Mesenchymal stem cell (in vitro differentiated cells and primary cell): Measurements from ENCODE around the gene CADPS.

Source experiments
- DNase-seq: peaks from one replicate; pipeline ENCODE4 v3.0.0-alpha.2; 2013
- H2AFZ ChIP-seq: one replicate; pipeline ENCODE4 v1.6.1; 2013; ENCODE audit warnings: low read depth, mild to moderate bottlenecking, control low read depth, inconsistent platforms, low read length, moderate library complexity
- H2AK5ac ChIP-seq: 2 replicates; pipeline ENCODE4 v1.6.1; 2013; ENCODE audit warnings: low read length, moderate library complexity, mild to moderate bottlenecking, inconsistent platforms; ENCODE audit not compliant: severe bottlenecking
- H2BK120ac ChIP-seq: one replicate; pipeline ENCODE4 v1.6.1; 2013; ENCODE audit warnings: low read depth, mild to moderate bottlenecking, inconsistent platforms, low read length, moderate library complexity
- H2BK12ac ChIP-seq, 2 experiments: one replicate each; pipeline ENCODE4 v1.6.1; 2013; ENCODE audit warnings: inconsistent platforms in 2 of 2, low read length in 2 of 2, mild to moderate bottlenecking in 2 of 2, moderate library complexity in 2 of 2, control low read depth in 1 of 2
- H2BK15ac ChIP-seq: one replicate; pipeline ENCODE4 v1.6.1; 2013; ENCODE audit warnings: mild to moderate bottlenecking, low read depth, inconsistent platforms; ENCODE audit not compliant: poor library complexity, severe bottlenecking
- H2BK5ac ChIP-seq: 2 replicates; pipeline ENCODE4 v1.6.1; 2013; ENCODE audit warnings: low read depth, mild to moderate bottlenecking, low read length, control low read depth, inconsistent platforms; ENCODE audit not compliant: poor library complexity, severe bottlenecking
- H3K14ac ChIP-seq, 2 experiments: one replicate each; pipeline ENCODE4 v1.6.1; 2013; ENCODE audit warnings: inconsistent platforms in 2 of 2, low read length in 2 of 2, control low read depth in 1 of 2, mild to moderate bottlenecking in 1 of 2, moderate library complexity in 1 of 2
- H3K18ac ChIP-seq, 2 experiments: one replicate each; pipeline ENCODE4 v1.6.1; 2013; ENCODE audit warnings: inconsistent platforms in 2 of 2, low read length in 2 of 2, control low read depth in 1 of 2, low read depth in 1 of 2, mild to moderate bottlenecking in 1 of 2
- H3K23ac ChIP-seq, 2 experiments: one replicate each; pipeline ENCODE4 v1.6.1; 2013; ENCODE audit warnings: inconsistent platforms in 2 of 2, low read length in 2 of 2, mild to moderate bottlenecking in 2 of 2, moderate library complexity in 2 of 2, control low read depth in 1 of 2
- H3K27ac ChIP-seq: 2 replicates; pipeline ENCODE4 v1.5.1; 2013; ENCODE audit warnings: mild to moderate bottlenecking, moderate library complexity, low read length, control low read depth, inconsistent platforms; ENCODE audit not compliant: poor library complexity, severe bottlenecking
- H3K27me3 ChIP-seq, 2 experiments: 2 replicates each; pipeline versions ENCODE4 v1.6.1 to v1.7.0; 2013; ENCODE audit warnings: low read length in 2 of 2, mild to moderate bottlenecking in 2 of 2, moderate library complexity in 2 of 2, control low read depth in 1 of 2, inconsistent platforms in 1 of 2; ENCODE audit not compliant: control insufficient read depth in 1 of 2, insufficient read depth in 1 of 2
- H3K36me3 ChIP-seq, 2 experiments: 2 replicates each; pipeline versions ENCODE4 v1.6.1 to v1.7.0; 2013; ENCODE audit warnings: low read length in 2 of 2, control low read depth in 1 of 2, inconsistent platforms in 1 of 2, low read depth in 1 of 2, mild to moderate bottlenecking in 1 of 2; ENCODE audit not compliant: insufficient read depth in 2 of 2, control insufficient read depth in 1 of 2
- H3K4ac ChIP-seq, 2 experiments: one replicate each; pipeline ENCODE4 v1.6.1; 2013; ENCODE audit warnings: inconsistent platforms in 2 of 2, low read length in 2 of 2, mild to moderate bottlenecking in 2 of 2, moderate library complexity in 2 of 2, control low read depth in 1 of 2, low read depth in 1 of 2
- H3K4me1 ChIP-seq: 2 replicates; pipeline ENCODE4 v1.6.1; 2013; ENCODE audit warnings: low read depth, low read length, control low read depth; ENCODE audit not compliant: control insufficient read depth, insufficient read depth
- H3K4me2 ChIP-seq: 2 replicates; pipeline ENCODE4 v1.6.1; 2013; ENCODE audit warnings: low read length, mild to moderate bottlenecking, inconsistent platforms; ENCODE audit not compliant: poor library complexity, severe bottlenecking
- H3K4me3 ChIP-seq, 2 experiments: 2 replicates each; pipeline versions ENCODE4 v1.5.1 to v1.7.0; 2013; ENCODE audit warnings: low read length in 2 of 2, mild to moderate bottlenecking in 2 of 2, control low read depth in 1 of 2, low read depth in 1 of 2; ENCODE audit not compliant: insufficient read depth in 1 of 2
- H3K79me1 ChIP-seq: replicated peaks from 2 replicates; pipeline ENCODE4 v1.6.1; 2013; ENCODE audit warnings: mild to moderate bottlenecking, control low read depth, low read length, inconsistent platforms; ENCODE audit not compliant: poor library complexity, severe bottlenecking
- H3K9ac ChIP-seq: 2 replicates; pipeline ENCODE4 v1.7.0; 2013; ENCODE audit warnings: mild to moderate bottlenecking, low read length, moderate library complexity
- H3K9me3 ChIP-seq: 2 replicates; pipeline ENCODE4 v1.7.0; 2013; ENCODE audit warnings: mild to moderate bottlenecking, low read length; ENCODE audit not compliant: control insufficient read depth
- H4K8ac ChIP-seq: one replicate; pipeline ENCODE4 v1.6.1; 2013; ENCODE audit warnings: inconsistent platforms, mild to moderate bottlenecking, low read length, moderate library complexity
- H4K91ac ChIP-seq: one replicate; pipeline ENCODE4 v1.6.1; 2013; ENCODE audit warnings: mild to moderate bottlenecking, low read length, inconsistent platforms
- WGBS: methylation state at CpG from one replicate; pipeline ENCODE4 v1.1.7; 2013; ENCODE audit warnings: mixed read lengths; 5-methylcytosine and 5-hydroxymethylcytosine counted together

Gene CADPS

DNA sequence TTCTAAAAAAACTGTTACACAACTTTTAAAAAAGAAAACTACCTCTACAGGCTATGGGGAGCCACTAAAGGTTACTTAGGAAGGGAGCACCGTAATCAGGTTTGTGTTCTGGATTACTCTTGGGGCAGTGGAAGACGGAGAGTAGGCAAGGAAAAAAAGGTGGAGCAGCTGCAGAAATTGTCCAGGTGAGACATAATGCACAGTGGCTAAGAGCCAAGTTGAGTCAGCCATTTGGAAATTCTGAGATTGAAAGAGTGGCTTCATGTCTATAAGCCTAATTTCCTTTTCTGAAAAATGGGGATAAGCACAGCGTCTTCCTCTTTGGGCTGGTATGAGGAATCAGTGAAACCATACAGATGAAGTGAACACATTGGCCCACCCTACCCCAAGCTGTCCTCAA is 195.2 kb downstream of the CADPS start:
- H2AFZ ChIP-seq, result no peak overlapping the region
- H3K4ac ChIP-seq, result no peak overlapping the region
- no peak overlapping the region for H2BK5ac ChIP-seq
- no peak overlapping the region for H3K27ac ChIP-seq
- no peak overlapping the region for H3K9ac ChIP-seq
- no peak overlapping the region for H2BK120ac ChIP-seq
- no peaks in the 10 kb centered on the region for H3K4me1 ChIP-seq
- 69% methylated on average over 3 of the region's 3 CpGs for WGBS
- H3K14ac ChIP-seq, result no peak overlapping the region
- no peak overlapping the region for H4K91ac ChIP-seq
- no peaks in the 10 kb centered on the region for H3K36me3 ChIP-seq
- no peak for DNase-seq
- H3K4me3 ChIP-seq, result no peak overlapping the region
- peaks cover 14 to 21% of the 10 kb centered on the region in 2 experiments for H3K27me3 ChIP-seq
- H3K79me1 ChIP-seq, result no peaks in the 10 kb centered on the region
- no peaks in the 10 kb centered on the region for H3K9me3 ChIP-seq
- H2BK12ac ChIP-seq, result no peak overlapping the region
- H3K4me2 ChIP-seq, result no peak overlapping the region
- no peak overlapping the region for H3K23ac ChIP-seq
- no peak overlapping the region for H2BK15ac ChIP-seq
- H4K8ac ChIP-seq, result no peak overlapping the region
- H2AK5ac ChIP-seq, result no peak overlapping the region
- H3K18ac ChIP-seq, result no peak overlapping the region

DNA sequence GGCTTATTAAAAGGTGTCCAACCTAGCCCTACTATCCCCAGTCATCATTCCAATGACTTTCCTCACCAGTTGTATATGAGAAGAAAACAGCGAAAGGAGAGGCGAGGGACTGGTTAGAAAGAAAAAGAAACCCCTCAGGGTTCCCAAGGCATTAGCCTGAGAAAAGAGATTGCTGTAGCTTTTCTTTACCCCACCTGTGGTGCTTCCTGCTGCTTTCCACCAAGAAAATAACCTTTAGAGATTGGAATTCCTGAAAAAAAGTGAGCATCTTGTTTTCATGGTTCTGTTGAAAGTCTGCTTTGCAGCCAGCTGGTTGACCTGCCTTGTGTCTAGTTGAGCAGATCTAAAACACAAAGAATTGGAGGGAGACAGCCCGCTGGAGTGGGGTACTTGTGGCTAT is 196.4 kb downstream of the CADPS start:
- WGBS, result 78% methylated on average over 1 of the region's 3 CpGs
- Histone ChIP-seq H3K36me3 (no peaks in the 10 kb centered on the region), H3K4me1 (no peaks in the 10 kb centered on the region), H2AK5ac (no peak overlapping the region), H2BK12ac (no peak overlapping the region), H2BK120ac (no peak overlapping the region), H3K18ac (no peak overlapping the region), H4K91ac (no peak overlapping the region), H2BK15ac (no peak overlapping the region), H3K14ac (no peak overlapping the region), H3K4ac (no peak overlapping the region), H2BK5ac (peak overlapping the region; percentile 2), H3K23ac (no peak overlapping the region), H4K8ac (no peak overlapping the region), H3K27me3 (peaks cover 14 to 21% of the 10 kb centered on the region in 2 experiments), H3K9ac (no peak overlapping the region), H3K4me3 (no peak overlapping the region), H3K27ac (no peak overlapping the region), H2AFZ (no peak overlapping the region), H3K9me3 (no peaks in the 10 kb centered on the region), H3K79me1 (no peaks in the 10 kb centered on the region), H3K4me2 (no peak overlapping the region)
- DNase-seq, result no peak

DNA sequence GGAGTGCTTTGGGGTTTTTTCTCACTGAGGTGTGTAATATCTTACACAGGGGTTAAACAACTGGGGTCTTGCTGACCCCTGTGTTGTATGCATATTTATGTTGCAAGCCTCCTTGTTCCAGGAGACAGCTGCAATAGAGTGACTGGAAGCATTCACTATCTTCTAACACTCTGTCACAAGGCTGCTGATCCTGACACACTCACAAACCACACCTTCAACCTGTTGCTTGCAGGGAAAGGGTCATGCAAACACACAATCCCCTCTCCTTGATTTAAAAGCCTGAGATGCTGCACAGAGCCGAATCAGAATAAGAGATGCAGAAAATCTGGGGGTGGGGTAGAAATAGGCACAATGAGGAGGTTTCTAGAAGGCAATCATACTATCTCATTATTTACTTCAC is 197.3 kb downstream of the CADPS start:
- H3K18ac ChIP-seq, result no peak overlapping the region
- H3K36me3 ChIP-seq, result no peaks in the 10 kb centered on the region
- H4K91ac ChIP-seq, result no peak overlapping the region
- no peak overlapping the region for H3K14ac ChIP-seq
- H3K4me1 ChIP-seq, result no peaks in the 10 kb centered on the region
- H3K4me3 ChIP-seq, result no peak overlapping the region
- H2AK5ac ChIP-seq, result no peak overlapping the region
- H3K4me2 ChIP-seq, result no peak overlapping the region
- H3K9me3 ChIP-seq, result no peaks in the 10 kb centered on the region
- H3K27ac ChIP-seq, result no peak overlapping the region
- no peak overlapping the region for H2BK15ac ChIP-seq
- H3K27me3 ChIP-seq, result peaks cover 14 to 19% of the 10 kb centered on the region in 2 experiments
- H2AFZ ChIP-seq, result no peak overlapping the region
- DNase-seq, result no peak
- H3K4ac ChIP-seq, result no peak overlapping the region
- H3K9ac ChIP-seq, result no peak overlapping the region
- no peak overlapping the region for H3K23ac ChIP-seq
- no peak overlapping the region for H2BK120ac ChIP-seq
- no peaks in the 10 kb centered on the region for H3K79me1 ChIP-seq
- H2BK5ac ChIP-seq, result no peak overlapping the region
- H4K8ac ChIP-seq, result no peak overlapping the region
- WGBS, result no CpG with 5 or more reads among the region's 1 CpG
- H2BK12ac ChIP-seq, result no peak overlapping the region

DNA sequence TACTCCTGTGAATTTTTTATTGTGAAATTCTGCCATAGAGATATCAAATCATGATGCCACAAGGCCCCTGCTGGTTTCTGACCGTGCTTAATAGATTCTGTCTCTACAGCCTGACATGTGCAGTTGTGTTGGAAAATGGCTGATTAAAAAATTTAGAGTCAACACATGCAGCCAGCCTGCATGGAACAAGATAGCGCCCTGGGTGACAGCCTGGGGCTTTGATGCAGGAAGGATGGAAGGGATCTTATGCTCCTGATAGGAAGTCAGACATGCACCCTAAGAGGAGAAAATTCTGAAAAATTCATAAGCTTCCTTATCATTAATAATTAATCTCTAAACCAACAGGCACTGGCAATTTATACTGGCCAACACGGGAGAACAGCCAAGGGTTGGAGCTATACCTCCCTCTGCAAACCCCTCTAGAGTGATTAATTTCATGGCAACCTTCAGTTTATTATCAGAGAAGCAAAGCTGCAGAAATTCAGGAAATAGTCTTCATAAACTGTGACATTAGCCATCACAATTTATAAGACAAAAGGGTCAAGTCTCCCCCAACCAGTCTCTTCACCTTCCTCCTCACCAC is 198.4 kb downstream of the CADPS start:
- H3K4me3 ChIP-seq, result no peak overlapping the region
- H4K8ac ChIP-seq, result no peak overlapping the region
- H3K9ac ChIP-seq, result no peak overlapping the region
- H3K23ac ChIP-seq, result no peak overlapping the region
- H3K18ac ChIP-seq, result no peak overlapping the region
- H2AFZ ChIP-seq, result no peak overlapping the region
- no peak overlapping the region for H2AK5ac ChIP-seq
- H2BK120ac ChIP-seq, result no peak overlapping the region
- no peaks in the 10 kb centered on the region for H3K4me1 ChIP-seq
- no peak overlapping the region for H2BK5ac ChIP-seq
- H3K27me3 ChIP-seq, result peaks cover 10 to 14% of the 10 kb centered on the region in 2 experiments
- H3K4ac ChIP-seq, result no peak overlapping the region
- H3K36me3 ChIP-seq, result no peaks in the 10 kb centered on the region
- no peak for DNase-seq
- peak overlapping the region in 1 of 2 experiments; percentile 36 for H3K14ac ChIP-seq
- no peak overlapping the region for H2BK12ac ChIP-seq
- WGBS, result 55% methylated on average over 3 of the region's 3 CpGs
- H3K4me2 ChIP-seq, result no peak overlapping the region
- H3K9me3 ChIP-seq, result no peaks in the 10 kb centered on the region
- H4K91ac ChIP-seq, result no peak overlapping the region
- H2BK15ac ChIP-seq, result no peak overlapping the region
- H3K79me1 ChIP-seq, result no peaks in the 10 kb centered on the region
- no peak overlapping the region for H3K27ac ChIP-seq
